OCI-LY7 (cell line): ENCODE results near the gene SCGB1C1. TPM values are rescaled to one million over a fixed set of nuclear protein-coding genes. Genes with fewer than 3 reads are reported as not detected.

ENCODE experiments used
- BruUV-seq: library from RNA; stranded (reverse); fragments of 400-500 nt; replicated peaks from 2 replicates; lab custom pipeline; 2021; lab: Mats Ljungman, UMichigan
- CTCF ChIA-PET: fragments of 300-600 bp; sonication (Branson Sonifier 250); formaldehyde crosslinking; loops from one replicate; lab custom pipeline; 2022; ENCODE audit warnings: antibody characterized with exemption; ENCODE audit not compliant: unreplicated experiment; lab: Charles Lee
- POLR2A ChIA-PET: fragments of 300-600 bp; sonication (Branson Sonifier 250); formaldehyde crosslinking; loops from one replicate; lab custom pipeline; 2022; ENCODE audit warnings: antibody characterized with exemption; lab: Charles Lee
- DNase-seq: peaks from one replicate; pipeline ENCODE4 v3.0.0-alpha.2; 2015; ENCODE audit warnings: low spot score
- H2AFZ ChIP-seq: fragments of 200-600 bp; sonication (generic), shearing (Covaris generic); 2 replicates; pipeline ENCODE4 v1.6.1; 2014; ENCODE audit warnings: mild to moderate bottlenecking, antibody characterized with exemption, low read length, moderate library complexity
- H3K27ac ChIP-seq: fragments of 200-600 bp; sonication (generic); 2 replicates; pipeline ENCODE4 v1.5.1; 2014; ENCODE audit warnings: mixed run types, low read depth, mild to moderate bottlenecking, moderate library complexity, low read length, inconsistent platforms; ENCODE audit not compliant: poor library complexity, severe bottlenecking
- H3K36me3 ChIP-seq: fragments of 200-600 bp; sonication (generic); 2 replicates; pipeline ENCODE4 v1.6.1; 2014; ENCODE audit warnings: mild to moderate bottlenecking, antibody characterized with exemption, low read length, moderate library complexity, mixed read lengths; ENCODE audit not compliant: insufficient read depth
- H3K4me1 ChIP-seq: fragments of 200-600 bp; sonication (generic); 2 replicates; pipeline ENCODE4 v1.5.1; 2014; ENCODE audit warnings: mild to moderate bottlenecking, low read length; ENCODE audit not compliant: insufficient read depth, poor library complexity, severe bottlenecking
- H3K4me2 ChIP-seq: fragments of 200-600 bp; sonication (generic); 2 replicates; pipeline ENCODE4 v1.6.1; 2014; ENCODE audit warnings: mild to moderate bottlenecking, low read length
- H3K4me3 ChIP-seq: fragments of 200-600 bp; sonication (generic); 2 replicates; pipeline ENCODE4 v1.5.1; 2014; ENCODE audit warnings: mild to moderate bottlenecking, low read depth, low read length; ENCODE audit not compliant: poor library complexity, severe bottlenecking
- H3K79me2 ChIP-seq: fragments of 200-600 bp; sonication (generic); 2 replicates; pipeline ENCODE4 v1.6.1; 2016; ENCODE audit warnings: low read depth, mild to moderate bottlenecking, low read length, moderate library complexity, mixed read lengths; ENCODE audit not compliant: insufficient read depth
- H3K9me2 ChIP-seq: fragments of 200-600 bp; sonication (generic); 2 replicates; pipeline ENCODE4 v1.6.1; 2016; ENCODE audit warnings: mild to moderate bottlenecking, low read length, mixed read lengths; ENCODE audit not compliant: insufficient read depth
- H3K9me3 ChIP-seq: fragments of 200-600 bp; sonication (generic); 2 replicates; pipeline ENCODE4 v1.6.1; 2014; ENCODE audit warnings: mild to moderate bottlenecking, mixed run types, low read length, mixed read lengths
- H4K20me1 ChIP-seq: fragments of 200-600 bp; sonication (generic); 2 replicates; pipeline ENCODE4 v1.6.1; 2014; ENCODE audit warnings: mild to moderate bottlenecking, antibody characterized with exemption, low read length, moderate library complexity, mixed read lengths; ENCODE audit not compliant: insufficient read depth
- EZH2phosphoT487 ChIP-seq: fragments of 200-600 bp; sonication (generic); IDR thresholded peaks from 2 replicates; pipeline ENCODE4 v1.6.1; 2018; ENCODE audit warnings: low read depth, borderline replicate concordance, mild to moderate bottlenecking, mixed run types, antibody characterized with exemption, low read length, moderate library complexity, mixed read lengths
- intact Hi-C: fragments of 100-400 bp; cut with micrococcal nuclease; formaldehyde crosslinking; loops from one replicate; pipeline ENCODE4 v1.10.0; 2022; ENCODE audit not compliant: unreplicated experiment
- total RNA-seq, 2 experiments: library from RNA; depleted of rRNA in 1 of 2; stranded (reverse); fragments of >200 nt in 1 of 2; shearing (Covaris generic) in 1 of 2; gene quantifications; 2 replicates each; pipeline ENCODE4 v1.2.3, GENCODE V29; 2014 to 2022
- TF ChIP-seq, protein P1 (sequence below): fragments of 200-600 bp; sonication (generic); conservative IDR thresholded peaks from 2 replicates; pipeline ENCODE4 v1.5.1; 2014; ENCODE audit warnings: mild to moderate bottlenecking, antibody characterized with exemption, low read length, moderate library complexity, mixed read lengths

The SCGB1C1 gene
- total RNA-seq, 2 experiments from 2014 or later: not detected

DNA sequence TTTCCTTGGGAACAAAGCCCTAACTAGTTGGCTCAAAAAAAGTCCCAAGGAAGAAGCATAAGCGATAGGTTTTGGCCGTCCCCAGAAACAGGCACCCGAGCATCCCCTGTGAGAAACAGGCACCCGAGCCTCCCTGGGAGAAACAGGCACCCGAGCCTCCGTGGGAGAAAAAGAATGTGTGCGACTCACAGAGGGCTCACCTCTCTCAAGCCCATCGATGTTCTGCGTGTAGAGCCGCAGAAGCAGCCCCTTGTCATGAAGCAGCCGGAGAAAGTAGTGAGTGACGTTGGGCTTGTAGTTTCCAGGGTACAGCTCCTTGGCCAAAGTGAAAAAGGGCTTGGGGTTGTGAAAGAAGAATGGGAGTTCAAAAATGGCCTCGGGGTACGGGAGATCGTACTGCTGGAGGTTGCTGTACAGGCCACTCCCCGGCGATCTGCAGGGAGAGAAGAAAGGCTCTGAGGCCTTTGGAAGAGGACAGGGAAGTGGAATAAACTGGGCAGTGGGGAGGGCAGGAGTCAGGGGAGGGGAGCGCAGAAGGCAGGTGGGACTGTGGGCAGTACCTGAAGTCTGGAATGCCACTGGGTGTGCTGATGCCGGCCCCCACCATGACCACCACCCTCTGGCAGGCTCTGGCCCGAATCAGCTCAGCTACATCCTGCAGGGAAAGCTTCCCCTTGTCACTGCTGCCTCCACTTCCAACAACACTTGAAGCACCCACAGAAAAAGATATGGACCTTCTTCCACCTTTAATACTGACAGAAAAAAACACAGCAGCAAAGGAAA lies 40.1 kb downstream of the SCGB1C1 start:
- Histone ChIP-seq H3K9me2 (no peaks in the 10 kb centered on the region), H3K4me3 (no peak overlapping the region), H2AFZ (no peak overlapping the region), H3K79me2 (peaks cover 12% of the 10 kb centered on the region), H3K9me3 (no peaks in the 10 kb centered on the region), H3K27ac (no peak overlapping the region), H3K4me1 (peaks cover 9% of the 10 kb centered on the region), H4K20me1 (peaks cover 8% of the 10 kb centered on the region; the same call in 1 of the 2 replicates), H3K36me3 (no peaks in the 10 kb centered on the region), H3K4me2 (no peak overlapping the region)
- BruUV-seq: no TSS peak
- intact Hi-C loops: no loop called here
- TF ChIP-seq, protein P1, sequence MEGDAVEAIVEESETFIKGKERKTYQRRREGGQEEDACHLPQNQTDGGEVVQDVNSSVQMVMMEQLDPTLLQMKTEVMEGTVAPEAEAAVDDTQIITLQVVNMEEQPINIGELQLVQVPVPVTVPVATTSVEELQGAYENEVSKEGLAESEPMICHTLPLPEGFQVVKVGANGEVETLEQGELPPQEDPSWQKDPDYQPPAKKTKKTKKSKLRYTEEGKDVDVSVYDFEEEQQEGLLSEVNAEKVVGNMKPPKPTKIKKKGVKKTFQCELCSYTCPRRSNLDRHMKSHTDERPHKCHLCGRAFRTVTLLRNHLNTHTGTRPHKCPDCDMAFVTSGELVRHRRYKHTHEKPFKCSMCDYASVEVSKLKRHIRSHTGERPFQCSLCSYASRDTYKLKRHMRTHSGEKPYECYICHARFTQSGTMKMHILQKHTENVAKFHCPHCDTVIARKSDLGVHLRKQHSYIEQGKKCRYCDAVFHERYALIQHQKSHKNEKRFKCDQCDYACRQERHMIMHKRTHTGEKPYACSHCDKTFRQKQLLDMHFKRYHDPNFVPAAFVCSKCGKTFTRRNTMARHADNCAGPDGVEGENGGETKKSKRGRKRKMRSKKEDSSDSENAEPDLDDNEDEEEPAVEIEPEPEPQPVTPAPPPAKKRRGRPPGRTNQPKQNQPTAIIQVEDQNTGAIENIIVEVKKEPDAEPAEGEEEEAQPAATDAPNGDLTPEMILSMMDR: no peak
- no peak for DNase-seq
- ChIA-PET CTCF (no interaction called here), POLR2A (no interaction called here)

DNA sequence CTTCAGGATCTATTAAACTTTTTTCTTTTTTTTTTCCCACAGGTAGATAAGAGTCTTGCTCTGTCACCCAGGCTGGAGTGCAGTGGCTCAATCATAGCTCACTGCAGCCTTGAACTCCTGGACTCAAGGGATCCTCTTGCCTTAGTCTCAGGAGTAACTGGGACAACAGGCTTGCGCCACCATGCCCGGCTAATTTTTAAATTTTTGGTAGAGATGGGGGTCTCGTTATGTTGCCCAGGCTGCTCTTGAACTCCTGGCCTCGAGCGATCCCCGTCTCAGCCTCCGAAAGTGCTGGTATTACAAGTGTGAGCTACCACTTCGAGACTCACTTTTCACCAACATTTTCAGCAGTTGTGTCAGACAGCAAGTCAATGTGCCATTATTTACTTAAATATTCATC lies 42.3 kb downstream of the SCGB1C1 start:
- CTCF ChIA-PET: no interaction called here
- no peak overlapping the region for H3K27ac ChIP-seq

More for the DNA sequence above, 42.3 kb downstream of the SCGB1C1 start:
- Histone ChIP-seq H3K9me2 (no peaks in the 10 kb centered on the region), H3K4me2 (peak overlapping the region; percentile 87), H3K79me2 (peaks cover 32% of the 10 kb centered on the region), H3K9me3 (no peaks in the 10 kb centered on the region), H3K4me3 (peak overlapping the region; percentile 81), H4K20me1 (peaks cover 10% of the 10 kb centered on the region; the same call in 1 of the 2 replicates), H2AFZ (no peak overlapping the region), H3K4me1 (peaks cover 19% of the 10 kb centered on the region), H3K36me3 (peaks cover 15% of the 10 kb centered on the region)
- POLR2A ChIA-PET: interaction anchor here (1.1 to 1.8 kb wide), 2 partner anchors 18 to 27 kb away, joined by 5 to 6 read pairs; partner anchors contain the start of genes BET1L and RIC8A
- intact Hi-C loops: no loop called here
- TSS peak; percentile 73 for BruUV-seq
- DNase-seq: no peak
- TF ChIP-seq EZH2phosphoT487: no peak
- TF ChIP-seq, protein P1: no peak
